ENCODE results near the gene ATP5F1B.

DNA sequence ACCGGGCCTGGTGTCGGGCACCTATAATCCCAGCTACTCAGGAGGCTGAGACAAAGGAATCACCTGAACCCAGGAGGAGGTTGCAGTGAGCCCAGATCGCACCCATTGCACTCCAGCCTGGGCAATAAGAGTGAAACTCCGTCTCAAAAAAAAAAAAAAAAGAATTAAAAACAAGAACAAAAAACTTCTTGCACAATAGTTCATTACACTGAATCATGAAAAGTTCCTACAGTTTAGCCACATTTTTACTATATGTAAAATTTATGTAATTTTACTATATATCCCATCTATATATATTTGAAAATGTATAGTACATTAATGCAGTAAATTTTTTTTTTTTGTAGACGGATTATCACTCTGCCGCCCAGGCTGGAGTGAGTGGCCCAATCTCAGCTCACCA, 4.6 kb downstream of the ATP5F1B start:
- no peak for TF ChIP-seq POLR2A (IDR thresholded peaks at IDR 0.05)
- no peak for TF ChIP-seq CTCF (IDR thresholded peaks at IDR 0.05)

All from tibial nerve (tissue), 3 donors.